H9 (cell line): ENCODE measurements around the gene DAPK2. TPM values are rescaled to one million over a fixed set of nuclear protein-coding genes. Genes with fewer than 3 reads are reported as not detected.

ENCODE experiments used
- DNase-seq: peaks from one replicate; pipeline ENCODE4 v3.0.0-alpha.2; 2017
- H2AFZ ChIP-seq: one replicate; pipeline ENCODE4 v1.6.1; 2013; ENCODE audit warnings: mild to moderate bottlenecking, low read length, control low read depth, moderate library complexity
- H2AK5ac ChIP-seq: 2 replicates; pipeline ENCODE4 v1.6.1; 2013; ENCODE audit warnings: low read length, control low read depth, mixed read lengths; ENCODE audit not compliant: insufficient read length
- H2BK120ac ChIP-seq: one replicate; pipeline ENCODE4 v1.6.1; 2013; ENCODE audit warnings: low read depth, mild to moderate bottlenecking, low read length, control low read depth, inconsistent platforms; ENCODE audit not compliant: poor library complexity, severe bottlenecking
- H2BK12ac ChIP-seq: 2 replicates; pipeline ENCODE4 v1.6.1; 2013; ENCODE audit warnings: low read length, control low read depth, mixed read lengths, low read depth; ENCODE audit not compliant: insufficient read length
- H2BK15ac ChIP-seq: 2 replicates; pipeline ENCODE4 v1.6.1; 2013; ENCODE audit warnings: low read depth, low read length, control low read depth
- H2BK20ac ChIP-seq: one replicate; pipeline ENCODE4 v1.6.1; 2013; ENCODE audit warnings: low read depth, mild to moderate bottlenecking, low read length, control low read depth, inconsistent platforms; ENCODE audit not compliant: poor library complexity, severe bottlenecking
- H2BK5ac ChIP-seq: 2 replicates; pipeline ENCODE4 v1.6.1; 2013; ENCODE audit warnings: low read length, control low read depth, mixed read lengths; ENCODE audit not compliant: insufficient read length
- H3K14ac ChIP-seq: 2 replicates; pipeline ENCODE4 v1.6.1; 2013; ENCODE audit warnings: low read length, control low read depth; ENCODE audit not compliant: insufficient read depth
- H3K18ac ChIP-seq: 2 replicates; pipeline ENCODE4 v1.6.1; 2013; ENCODE audit warnings: low read depth, mild to moderate bottlenecking, mixed read lengths, low read length, control low read depth; ENCODE audit not compliant: insufficient read length
- H3K23ac ChIP-seq: 2 replicates; pipeline ENCODE4 v1.6.1; 2013; ENCODE audit warnings: low read length, control low read depth, mixed read lengths, low read depth; ENCODE audit not compliant: insufficient read length
- H3K23me2 ChIP-seq: 2 replicates; pipeline ENCODE4 v1.6.1; 2013; ENCODE audit warnings: low read depth, mild to moderate bottlenecking, mixed read lengths, low read length, control low read depth; ENCODE audit not compliant: insufficient read length, poor library complexity, severe bottlenecking
- H3K27ac ChIP-seq: 2 replicates; pipeline ENCODE4 v1.5.1; 2013; ENCODE audit warnings: low read length, control low read depth, mixed read lengths, low read depth; ENCODE audit not compliant: insufficient read length
- H3K27me3 ChIP-seq: 2 replicates; pipeline ENCODE4 v1.6.1; 2013; ENCODE audit warnings: low read length, control low read depth, inconsistent platforms; ENCODE audit not compliant: insufficient read depth
- H3K4ac ChIP-seq: 2 replicates; pipeline ENCODE4 v1.6.1; 2013; ENCODE audit warnings: low read depth, mild to moderate bottlenecking, control low read depth, inconsistent platforms, low read length, moderate library complexity
- H3K4me1 ChIP-seq: 2 replicates; pipeline ENCODE4 v1.6.1; 2013; ENCODE audit warnings: low read length, control low read depth, inconsistent platforms; ENCODE audit not compliant: insufficient read depth
- H3K4me2 ChIP-seq: 2 replicates; pipeline ENCODE4 v1.6.1; 2013; ENCODE audit warnings: low read length, control low read depth, mixed read lengths; ENCODE audit not compliant: insufficient read length, insufficient read depth
- H3K56ac ChIP-seq: 2 replicates; pipeline ENCODE4 v1.6.1; 2013; ENCODE audit warnings: low read depth, mild to moderate bottlenecking, mixed read lengths, low read length, control low read depth; ENCODE audit not compliant: insufficient read length
- H3K79me1 ChIP-seq: 2 replicates; pipeline ENCODE4 v1.6.1; 2013; ENCODE audit warnings: low read depth, mild to moderate bottlenecking, moderate library complexity, low read length, control low read depth, inconsistent platforms; ENCODE audit not compliant: insufficient read depth, poor library complexity, severe bottlenecking
- H3K79me2 ChIP-seq: 2 replicates; pipeline ENCODE4 v1.6.1; 2013; ENCODE audit warnings: low read length, control low read depth, inconsistent platforms; ENCODE audit not compliant: insufficient read depth
- H3K9ac ChIP-seq: 2 replicates; pipeline ENCODE4 v1.6.1; 2013; ENCODE audit warnings: low read length, control low read depth, mixed read lengths; ENCODE audit not compliant: insufficient read length; ENCODE audit errors: extremely low read depth
- H3K9me3 ChIP-seq: one replicate; pipeline ENCODE4 v1.6.1; 2013; ENCODE audit warnings: low read depth, low read length, inconsistent platforms; ENCODE audit not compliant: control insufficient read depth
- H3T11ph ChIP-seq: one replicate; pipeline ENCODE4 v1.6.1; 2013; ENCODE audit warnings: mild to moderate bottlenecking, low read length, control low read depth, inconsistent platforms
- H4K20me1 ChIP-seq: one replicate; pipeline ENCODE4 v1.6.1; 2013; ENCODE audit not compliant: control insufficient read depth, insufficient read length, insufficient read depth
- H4K5ac ChIP-seq: 2 replicates; pipeline ENCODE4 v1.6.1; 2013; ENCODE audit warnings: low read depth, mild to moderate bottlenecking, mixed read lengths, low read length, control low read depth; ENCODE audit not compliant: insufficient read length
- H4K8ac ChIP-seq: replicated peaks from 2 replicates; pipeline ENCODE4 v1.6.1; 2013; ENCODE audit warnings: low read length, control low read depth, mixed read lengths, low read depth; ENCODE audit not compliant: insufficient read length
- H4K91ac ChIP-seq: 2 replicates; pipeline ENCODE4 v1.6.1; 2013; ENCODE audit warnings: low read depth, mild to moderate bottlenecking, moderate library complexity, mixed read lengths, low read length, control low read depth; ENCODE audit not compliant: insufficient read length
- H3K27ac Mint-ChIP-seq, 3 experiments: 2 replicates in 2 of 3; 3 replicates in 1 of 3; pipeline ENCODE4 v1.8.0; 2020 to 2021; ENCODE audit warnings: mixed read lengths in 3 of 3, mild to moderate bottlenecking in 1 of 3, moderate library complexity in 1 of 3
- H3K27me3 Mint-ChIP-seq: 2 replicates; pipeline ENCODE4 v1.8.0; 2021; ENCODE audit warnings: low read depth, mild to moderate bottlenecking, moderate library complexity, mixed read lengths
- H3K36me3 Mint-ChIP-seq, 3 experiments: 2 replicates in 2 of 3; 3 replicates in 1 of 3; pipeline ENCODE4 v1.8.0; 2020 to 2021; ENCODE audit warnings: low read depth in 3 of 3, mixed read lengths in 3 of 3; ENCODE audit not compliant: insufficient read depth in 1 of 3
- H3K4me1 Mint-ChIP-seq, 2 experiments: 2 replicates each; pipeline ENCODE4 v1.8.0; 2020; ENCODE audit warnings: mixed read lengths in 2 of 2
- H3K4me3 Mint-ChIP-seq, 2 experiments: 2 replicates in 1 of 2; 3 replicates in 1 of 2; pipeline ENCODE4 v1.8.0; 2020 to 2021; ENCODE audit warnings: mild to moderate bottlenecking in 2 of 2, mixed read lengths in 2 of 2, moderate library complexity in 1 of 2
- H3K9me3 Mint-ChIP-seq, 2 experiments: 2 replicates in 1 of 2; 3 replicates in 1 of 2; pipeline ENCODE4 v1.8.0; 2020; ENCODE audit warnings: mild to moderate bottlenecking in 2 of 2, mixed read lengths in 2 of 2, moderate library complexity in 1 of 2
- WGBS: extraction: QIAGEN DNeasy Blood & Tissue Kit; methylation state at CpG from one replicate; pipeline ENCODE4 v1.1.7; 2013; ENCODE audit warnings: missing lambda C conversion rate, low lambda C conversion rate, mixed read lengths; ENCODE audit not compliant: insufficient read length; ENCODE audit errors: extremely low coverage; 5-methylcytosine and 5-hydroxymethylcytosine counted together
- total RNA-seq: library from RNA; stranded (reverse); gene quantifications from 2 replicates; pipeline ENCODE4 v1.2.1, GENCODE V29; 2021
- TF ChIP-seq, protein P1 (sequence below): fragments of 200-600 bp; sonication (generic); conservative IDR thresholded peaks from 3 replicates; pipeline ENCODE4 v1.8.0; 2021; ENCODE audit warnings: antibody characterized with exemption, mild to moderate bottlenecking

The DAPK2 gene
- total RNA-seq, 1 experiment from 2014 or later, result 3.5 TPM

GRCh38 chr15:63938486-63939061, 107.7 kb downstream of the DAPK2 start:
- Histone ChIP-seq H2BK120ac (no peak overlapping the region), H2AK5ac (no peak overlapping the region), H3K79me2 (no peaks in the 10 kb centered on the region), H3K79me1 (no peaks in the 10 kb centered on the region), H4K8ac (no peak overlapping the region), H3K4me2 (no peak overlapping the region), H4K5ac (no peak overlapping the region), H4K20me1 (no peaks in the 10 kb centered on the region), H3K14ac (no peak overlapping the region), H2BK12ac (no peak overlapping the region), H3K9ac (no peak overlapping the region), H3K23ac (no peak overlapping the region), H2BK15ac (no peak overlapping the region), H2BK5ac (no peak overlapping the region), H3K4ac (no peak overlapping the region), H3K9me3 (no peaks in the 10 kb centered on the region), H2BK20ac (no peak overlapping the region), H3K18ac (no peak overlapping the region), H3K4me1 (no peaks in the 10 kb centered on the region), H3K27ac (no peak overlapping the region), H3T11ph (no peak overlapping the region), H2AFZ (no peak overlapping the region), H3K23me2 (no peaks in the 10 kb centered on the region), H3K27me3 (no peaks in the 10 kb centered on the region), H3K56ac (no peak overlapping the region), H4K91ac (no peak overlapping the region)
- WGBS, result no CpG with 5 or more reads among the region's 6 CpGs
- Mint-ChIP-seq H3K9me3 (no peaks in the 10 kb centered on the region), H3K36me3 (no peaks in the 10 kb centered on the region; a peak in 1 of 7 replicates), H3K4me3 (no peak overlapping the region), H3K4me1 (0 out of 4 replicates have a peak, but pooled peaks cover 0 to 8% of the 10 kb centered on the region in 2 experiments), H3K27ac (peak overlapping the region in 1 of 3 experiments; percentile 36; a peak in 2 of 7 replicates), H3K27me3 (no peaks in the 10 kb centered on the region)
- TF ChIP-seq, protein P1, sequence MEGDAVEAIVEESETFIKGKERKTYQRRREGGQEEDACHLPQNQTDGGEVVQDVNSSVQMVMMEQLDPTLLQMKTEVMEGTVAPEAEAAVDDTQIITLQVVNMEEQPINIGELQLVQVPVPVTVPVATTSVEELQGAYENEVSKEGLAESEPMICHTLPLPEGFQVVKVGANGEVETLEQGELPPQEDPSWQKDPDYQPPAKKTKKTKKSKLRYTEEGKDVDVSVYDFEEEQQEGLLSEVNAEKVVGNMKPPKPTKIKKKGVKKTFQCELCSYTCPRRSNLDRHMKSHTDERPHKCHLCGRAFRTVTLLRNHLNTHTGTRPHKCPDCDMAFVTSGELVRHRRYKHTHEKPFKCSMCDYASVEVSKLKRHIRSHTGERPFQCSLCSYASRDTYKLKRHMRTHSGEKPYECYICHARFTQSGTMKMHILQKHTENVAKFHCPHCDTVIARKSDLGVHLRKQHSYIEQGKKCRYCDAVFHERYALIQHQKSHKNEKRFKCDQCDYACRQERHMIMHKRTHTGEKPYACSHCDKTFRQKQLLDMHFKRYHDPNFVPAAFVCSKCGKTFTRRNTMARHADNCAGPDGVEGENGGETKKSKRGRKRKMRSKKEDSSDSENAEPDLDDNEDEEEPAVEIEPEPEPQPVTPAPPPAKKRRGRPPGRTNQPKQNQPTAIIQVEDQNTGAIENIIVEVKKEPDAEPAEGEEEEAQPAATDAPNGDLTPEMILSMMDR, result no peak
- peak; percentile 13 for DNase-seq
